ENCODE data around the gene HNRNPF.
"Not testable (repeated sequence)": the region's sequence is repeated elsewhere in the genome, so short reads cannot be mapped to it uniquely, and the experiment has no call there.

Gene HNRNPF

DNA sequence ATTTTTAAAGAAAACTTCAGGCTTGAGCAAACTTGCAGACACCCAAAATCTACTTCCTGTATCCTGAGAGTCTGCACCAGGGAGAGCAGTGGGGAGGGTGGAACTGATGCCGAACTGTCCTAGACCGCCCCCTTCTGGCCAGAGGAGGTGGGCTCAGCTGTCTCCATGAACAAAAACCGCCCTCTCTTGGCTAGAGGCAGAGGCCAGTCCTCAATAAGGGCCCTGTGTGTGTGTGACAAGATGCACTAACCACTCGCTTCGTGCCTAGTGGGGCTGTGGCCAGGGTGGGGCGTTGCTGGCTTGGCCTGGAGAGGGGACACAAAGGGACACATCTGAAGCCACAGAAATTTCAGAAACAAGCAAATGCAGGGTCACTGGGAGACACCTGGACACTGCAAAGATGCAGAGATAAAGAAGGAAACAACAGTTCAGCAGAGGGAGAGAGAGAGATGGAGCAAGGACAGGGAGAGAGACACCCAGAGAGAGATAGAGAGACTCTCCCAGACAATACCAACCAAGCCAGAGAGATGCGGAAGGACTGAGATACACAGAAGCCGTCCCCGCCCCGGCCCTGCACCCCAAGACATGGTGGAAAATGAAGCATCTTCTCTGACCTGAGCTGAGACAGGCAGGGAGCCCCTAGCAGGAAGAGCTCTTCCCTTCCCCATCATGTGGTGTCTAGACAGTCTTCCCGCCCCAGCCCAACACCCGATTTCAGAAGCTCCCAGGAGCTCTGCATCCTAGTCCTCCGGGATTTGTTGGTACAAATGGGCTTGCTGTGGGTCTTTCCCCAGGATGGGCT lies 60.3 kb downstream of the HNRNPF start:
- peak; percentile 60 to 91 (median 75) for DNase-seq

DNA sequence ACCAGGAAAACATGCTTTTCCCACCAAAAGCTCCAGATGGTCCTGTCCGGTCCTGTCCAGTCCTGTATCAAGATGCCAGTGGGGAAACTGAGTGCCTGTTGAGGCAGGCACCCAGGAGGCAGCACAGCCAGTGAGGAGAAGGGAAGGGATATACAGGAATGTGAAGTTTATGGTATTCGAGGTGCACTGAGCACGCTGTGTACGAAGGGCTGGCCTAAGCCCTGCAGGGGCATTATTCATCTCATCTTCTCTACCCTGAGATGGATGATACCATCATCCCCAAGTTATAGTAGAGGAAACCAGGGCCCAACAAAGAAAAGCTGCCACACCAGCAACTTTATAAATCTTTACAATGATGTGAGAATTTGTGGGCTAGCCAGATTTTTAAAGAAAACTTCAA lies 61.0 kb downstream of the HNRNPF start:
- DNase-seq: peak in 1 of 5 experiments; percentile 42

DNA sequence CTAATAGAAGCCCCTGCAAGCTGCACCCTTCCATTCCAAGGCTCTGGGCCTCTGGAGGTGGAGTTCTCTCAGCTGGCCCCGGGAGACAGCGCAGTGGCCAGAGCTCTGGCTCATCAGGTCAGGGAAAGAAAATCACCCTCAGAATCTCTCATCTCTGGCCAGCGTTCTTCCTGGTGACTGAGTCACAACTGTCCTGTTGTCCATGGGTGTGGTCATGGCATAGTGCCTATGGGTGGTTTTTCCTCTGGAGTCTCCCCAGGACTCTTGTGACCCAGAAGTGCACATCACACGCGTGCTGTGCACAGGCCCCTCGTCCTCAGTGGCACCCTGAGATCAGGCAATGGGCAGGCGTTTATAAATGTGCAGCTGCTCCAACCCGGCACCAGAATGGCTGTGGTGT lies 64.9 kb downstream of the HNRNPF start:
- DNase-seq: no peak

DNA sequence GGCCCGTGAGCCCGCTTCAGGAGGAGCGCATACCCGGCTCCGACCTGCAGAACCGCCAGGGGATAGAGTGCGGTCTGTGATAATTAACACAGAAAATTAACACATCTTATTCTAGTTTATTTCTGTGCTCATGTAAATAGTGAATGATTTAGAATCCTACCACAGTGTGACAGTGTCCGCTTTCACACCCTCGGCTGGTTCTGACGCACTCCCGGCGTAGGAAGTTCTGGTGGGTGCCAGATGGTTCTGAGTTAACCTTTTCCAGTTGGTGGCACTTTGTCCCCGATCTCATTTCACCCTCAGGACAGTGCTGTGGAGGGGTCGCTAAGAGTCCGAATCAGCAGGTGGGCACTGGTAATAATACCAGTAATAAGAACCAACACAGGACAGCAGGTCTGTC lies 65.9 kb downstream of the HNRNPF start:
- no peak for DNase-seq

DNA sequence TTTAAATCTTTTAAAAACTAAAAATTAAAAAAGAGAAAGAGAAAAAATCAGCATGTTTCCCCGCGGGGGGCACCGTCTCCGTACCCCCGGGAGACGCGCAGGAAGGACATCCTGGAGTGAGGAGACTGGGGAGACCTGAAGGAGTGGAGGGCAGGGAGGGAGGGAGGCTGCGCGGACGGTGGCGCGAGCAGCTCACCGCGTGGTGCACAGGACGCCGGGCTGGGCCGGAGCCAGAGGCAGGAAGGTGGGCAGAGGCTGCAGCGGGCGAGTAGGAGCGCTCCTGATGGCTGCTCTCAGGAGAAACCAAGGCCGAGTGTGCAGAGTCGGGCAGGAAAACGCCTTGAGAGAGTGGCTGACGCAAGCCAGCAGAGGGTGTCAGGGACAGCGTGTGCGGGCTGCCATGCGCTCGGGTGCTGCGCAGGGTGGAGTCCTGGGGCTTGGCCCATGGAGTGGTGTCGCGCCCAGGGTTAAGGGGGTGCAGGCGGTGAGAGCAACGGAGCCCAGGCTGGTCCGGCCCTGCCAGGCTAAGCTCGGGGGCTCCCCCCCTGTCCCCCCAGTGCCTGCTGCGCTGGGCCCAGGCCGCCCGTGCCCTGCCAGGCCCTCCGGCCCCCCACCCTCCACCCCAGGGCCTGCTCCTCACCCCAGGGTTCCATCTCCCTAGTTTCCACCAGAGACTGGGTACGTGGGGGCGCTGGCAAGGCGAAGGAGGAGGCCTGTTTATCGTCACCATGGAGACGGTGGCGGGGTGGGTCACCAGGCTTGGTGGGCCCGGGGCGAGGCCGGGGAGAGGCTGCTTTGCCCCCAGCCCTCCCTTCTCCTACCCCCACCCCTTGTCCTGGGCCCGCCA lies 66.5 kb downstream of the HNRNPF start:
- no peak for DNase-seq

DNA sequence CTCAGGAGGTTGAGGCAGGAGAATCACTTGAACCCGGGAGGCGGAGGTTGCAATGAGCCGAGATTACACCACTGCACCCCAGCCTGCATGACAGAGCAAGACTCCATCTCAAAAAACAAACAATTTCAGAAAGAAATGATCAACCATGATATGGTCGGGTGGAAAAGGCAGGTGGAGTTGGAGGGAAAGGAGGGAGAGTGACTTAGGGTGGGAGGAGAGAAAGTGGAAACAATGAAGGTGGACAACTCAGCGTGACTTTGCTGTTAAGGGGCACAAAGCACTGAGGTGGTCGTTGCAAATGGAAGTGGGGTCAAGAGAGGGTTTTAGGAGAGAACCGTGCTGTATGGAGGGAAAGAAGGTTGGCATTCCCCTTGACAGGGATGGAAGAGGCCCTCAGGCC lies 67.5 kb downstream of the HNRNPF start:
- no peak for DNase-seq

DNA sequence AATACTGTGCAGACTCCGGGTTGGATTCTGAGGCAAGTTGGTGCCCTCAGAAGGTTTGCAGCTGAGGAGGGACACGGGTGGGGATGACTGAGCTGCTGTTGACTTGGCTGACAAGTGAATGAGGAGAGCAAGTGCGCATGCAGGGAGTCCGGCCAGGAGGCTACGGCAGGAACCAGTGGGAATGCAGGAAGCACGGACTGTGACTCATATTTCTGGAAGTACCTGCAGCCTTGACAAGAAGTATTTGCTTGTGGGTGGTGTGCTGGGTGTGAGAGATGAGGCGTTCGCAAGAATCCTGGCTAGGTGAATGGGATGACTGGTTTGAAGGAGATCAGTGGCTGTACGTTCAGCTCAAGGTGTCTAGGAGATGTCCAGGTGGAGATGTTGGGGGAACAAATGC lies 68.4 kb downstream of the HNRNPF start:
- no peak for DNase-seq

DNA sequence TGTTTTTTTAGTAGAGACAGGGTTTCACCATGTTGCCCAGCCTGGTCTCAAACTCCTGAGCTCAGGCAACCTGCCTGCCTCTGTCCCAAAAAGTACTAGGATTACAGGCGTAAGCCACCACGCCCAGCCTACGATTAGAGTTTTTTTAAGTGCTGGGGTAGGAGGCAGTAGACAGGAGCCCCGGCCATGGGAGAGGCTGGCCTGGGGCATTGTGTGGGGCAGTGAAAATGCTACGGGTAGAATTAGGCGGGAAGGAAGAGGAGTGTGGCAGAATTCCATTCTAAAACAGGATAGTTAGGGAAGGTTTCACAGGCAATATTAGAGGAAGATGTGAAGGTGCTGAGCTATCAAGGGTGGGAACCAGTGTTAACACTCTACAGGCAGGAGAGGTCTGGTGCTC lies 68.9 kb downstream of the HNRNPF start:
- no peak for DNase-seq

DNA sequence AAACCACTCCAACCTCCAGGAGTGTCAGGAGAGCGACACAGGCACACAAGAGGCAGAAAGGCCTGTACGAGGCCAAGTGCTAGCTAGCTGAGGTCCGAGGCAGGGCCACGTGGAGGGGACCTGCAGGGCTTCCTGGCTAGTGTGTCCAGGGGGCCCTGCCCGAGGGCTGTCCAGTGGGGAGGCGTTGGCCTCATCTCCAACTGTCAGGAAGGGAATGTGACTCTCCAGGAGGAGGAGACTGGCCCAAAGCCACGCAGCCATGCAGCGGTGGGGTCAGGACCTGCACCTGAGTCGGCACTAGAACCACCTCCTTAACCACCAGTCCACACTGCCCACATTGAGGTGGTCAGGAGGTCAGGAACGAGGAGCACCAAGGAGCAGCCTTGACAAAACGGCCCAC lies 69.8 kb downstream of the HNRNPF start:
- no peak for DNase-seq

DNA sequence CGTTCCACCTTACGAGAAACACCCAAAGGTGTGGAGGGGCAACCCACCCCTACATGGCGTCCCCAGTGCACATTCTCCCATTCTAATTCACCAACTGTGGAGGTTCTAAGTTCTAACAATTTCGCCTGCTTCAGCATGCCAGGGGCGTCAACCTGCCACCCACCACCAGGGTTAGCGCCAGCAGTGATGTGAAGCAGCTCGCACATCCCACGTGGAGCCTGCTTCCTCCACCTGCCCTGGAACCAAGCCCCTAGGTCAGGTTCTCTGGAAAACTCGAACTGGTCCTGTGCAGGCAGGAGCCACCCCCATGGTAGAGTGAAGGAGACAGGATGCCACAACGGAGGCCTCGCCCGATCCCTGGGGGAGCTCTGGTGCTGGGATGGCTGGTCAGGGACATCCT lies 70.9 kb downstream of the HNRNPF start:
- no peak for DNase-seq

DNA sequence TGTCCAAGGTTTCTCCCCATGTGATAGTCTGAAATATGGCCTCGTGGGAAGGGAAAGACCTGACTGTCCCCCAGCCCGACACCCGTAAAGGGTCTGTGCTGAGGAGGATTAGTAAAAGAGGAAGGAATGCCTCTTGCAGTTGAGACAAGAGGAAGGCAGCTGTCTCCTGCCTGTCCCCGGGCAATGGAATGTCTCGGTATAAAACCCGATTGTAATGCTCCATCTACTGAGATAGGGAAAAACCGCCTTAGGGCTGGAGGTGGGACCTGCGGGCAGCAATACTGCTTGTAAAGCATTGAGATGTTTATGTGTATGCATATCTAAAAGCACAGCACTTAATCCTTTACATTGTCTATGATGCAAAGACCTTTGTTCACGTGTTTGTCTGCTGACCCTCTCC lies 71.5 kb downstream of the HNRNPF start:
- DNase-seq: not testable (repeated sequence)

DNA sequence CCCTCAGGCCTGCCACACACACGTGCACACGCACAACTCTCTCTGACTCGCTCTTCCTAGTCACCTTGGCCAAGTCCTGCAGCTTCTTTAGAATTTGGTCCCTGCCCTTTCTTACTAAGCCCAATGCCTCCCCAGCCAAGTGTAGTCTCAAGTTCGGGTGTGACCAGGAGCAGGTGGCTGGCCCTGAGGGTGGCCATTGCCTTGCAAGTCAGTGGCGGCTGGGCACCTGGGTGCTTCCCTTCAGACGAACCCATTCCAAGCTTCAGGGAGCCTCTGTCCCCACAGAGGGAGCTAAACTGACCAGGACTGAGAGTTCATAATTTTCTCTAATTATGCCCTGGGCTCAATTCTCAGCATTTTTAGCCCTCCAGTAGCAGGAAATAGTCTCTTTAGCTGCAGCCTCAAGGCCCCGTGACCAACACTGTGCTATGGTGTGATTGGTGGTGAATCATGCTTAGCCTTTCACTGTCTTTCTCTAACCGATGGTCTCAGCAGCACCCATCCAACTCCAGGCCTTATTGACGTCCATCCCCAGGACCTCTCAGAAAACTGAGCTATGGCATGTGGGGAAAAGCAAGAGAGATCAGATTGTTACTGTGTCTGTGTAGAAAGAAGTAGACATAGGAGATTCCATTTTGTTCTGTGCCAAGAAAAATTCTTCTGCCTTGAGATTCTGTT lies 72.2 kb downstream of the HNRNPF start:
- no peak for DNase-seq

DNA sequence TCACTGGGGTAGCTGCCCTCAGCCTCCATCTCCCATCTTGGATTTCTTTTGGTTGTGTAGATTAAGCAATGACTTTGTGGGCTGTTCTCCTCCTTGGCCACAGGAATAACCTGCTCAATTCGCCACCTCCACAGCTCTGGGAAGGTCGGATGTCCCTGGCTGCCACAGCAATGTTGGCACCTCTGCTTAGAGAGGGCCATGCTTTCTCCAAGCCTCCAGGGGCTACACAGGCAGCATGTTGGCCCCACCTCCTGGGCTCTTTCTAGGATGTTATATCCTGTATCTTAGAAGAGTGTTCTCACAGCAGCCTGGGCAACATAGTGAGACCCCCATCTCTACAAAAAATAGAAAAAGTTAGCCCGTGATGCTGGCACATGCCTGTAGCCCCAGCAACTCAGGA lies 72.9 kb downstream of the HNRNPF start:
- no peak for DNase-seq

Measured in T-helper 2 cell (primary cell).